Measurements from ENCODE around the gene GRHL3. TPM values are rescaled to one million over a fixed set of nuclear protein-coding genes. Genes with fewer than 3 reads are reported as not detected.

GRHL3 gene
- total RNA-seq, 2 experiments from 2014 or later: not detected

DNA sequence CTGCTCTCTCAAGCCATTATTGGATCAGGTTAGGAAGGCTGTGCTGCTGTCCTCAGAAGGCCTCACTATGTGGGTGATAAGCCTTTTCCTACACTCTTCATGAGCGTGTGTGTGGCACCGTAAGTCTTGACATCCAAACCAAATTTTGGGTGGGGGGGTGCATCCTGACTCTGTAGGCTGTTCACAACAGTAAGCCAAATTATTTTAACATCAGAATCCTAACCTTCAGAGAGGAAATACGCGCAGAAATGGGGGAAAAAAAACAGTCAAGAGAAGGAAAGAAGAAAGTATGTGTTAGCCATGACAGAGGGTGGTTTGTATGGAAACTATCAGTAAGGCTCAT lies 73.4 kb downstream of the GRHL3 start:
- no peaks in the 10 kb centered on the region for H3K9me3 Mint-ChIP-seq
- peaks cover 2% of the 10 kb centered on the region for H3K36me3 Mint-ChIP-seq (ENCODE audit: low read depth)
- CTCF ChIA-PET: interaction anchor here (1.0 to 8.0 kb wide), 45 partner anchors 8 to 438 kb away, joined by 3 to 376 read pairs (median 9); partner anchors contain the start of genes IFNLR1, NIPAL3, RCAN3 and STPG1
- ATAC-seq (peak; percentile 15), DNase-seq (no peak)
- intact Hi-C loops (cut with micrococcal nuclease): loop anchor here (2.0 to 5.0 kb wide), 2 partner anchors 70 to 194 kb away; no protein-coding TSS in a partner anchor
- TF ChIP-seq, protein P1, sequence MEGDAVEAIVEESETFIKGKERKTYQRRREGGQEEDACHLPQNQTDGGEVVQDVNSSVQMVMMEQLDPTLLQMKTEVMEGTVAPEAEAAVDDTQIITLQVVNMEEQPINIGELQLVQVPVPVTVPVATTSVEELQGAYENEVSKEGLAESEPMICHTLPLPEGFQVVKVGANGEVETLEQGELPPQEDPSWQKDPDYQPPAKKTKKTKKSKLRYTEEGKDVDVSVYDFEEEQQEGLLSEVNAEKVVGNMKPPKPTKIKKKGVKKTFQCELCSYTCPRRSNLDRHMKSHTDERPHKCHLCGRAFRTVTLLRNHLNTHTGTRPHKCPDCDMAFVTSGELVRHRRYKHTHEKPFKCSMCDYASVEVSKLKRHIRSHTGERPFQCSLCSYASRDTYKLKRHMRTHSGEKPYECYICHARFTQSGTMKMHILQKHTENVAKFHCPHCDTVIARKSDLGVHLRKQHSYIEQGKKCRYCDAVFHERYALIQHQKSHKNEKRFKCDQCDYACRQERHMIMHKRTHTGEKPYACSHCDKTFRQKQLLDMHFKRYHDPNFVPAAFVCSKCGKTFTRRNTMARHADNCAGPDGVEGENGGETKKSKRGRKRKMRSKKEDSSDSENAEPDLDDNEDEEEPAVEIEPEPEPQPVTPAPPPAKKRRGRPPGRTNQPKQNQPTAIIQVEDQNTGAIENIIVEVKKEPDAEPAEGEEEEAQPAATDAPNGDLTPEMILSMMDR (IDR thresholded peaks at IDR 0.05): no peak
- H3K4me3 Mint-ChIP-seq: peak overlapping the region; percentile 59
- POLR2A ChIA-PET: interaction anchor here (0.8 to 2.1 kb wide), 6 partner anchors 28 to 243 kb away, joined by 3 to 5 read pairs (median 4); no protein-coding TSS in a partner anchor
- peaks cover 41% of the 10 kb centered on the region for H3K4me1 Mint-ChIP-seq (ENCODE audit: low read depth)
- peak overlapping the region; percentile 95 for H3K27ac Mint-ChIP-seq
- H3K27me3 Mint-ChIP-seq: no peaks in the 10 kb centered on the region

DNA sequence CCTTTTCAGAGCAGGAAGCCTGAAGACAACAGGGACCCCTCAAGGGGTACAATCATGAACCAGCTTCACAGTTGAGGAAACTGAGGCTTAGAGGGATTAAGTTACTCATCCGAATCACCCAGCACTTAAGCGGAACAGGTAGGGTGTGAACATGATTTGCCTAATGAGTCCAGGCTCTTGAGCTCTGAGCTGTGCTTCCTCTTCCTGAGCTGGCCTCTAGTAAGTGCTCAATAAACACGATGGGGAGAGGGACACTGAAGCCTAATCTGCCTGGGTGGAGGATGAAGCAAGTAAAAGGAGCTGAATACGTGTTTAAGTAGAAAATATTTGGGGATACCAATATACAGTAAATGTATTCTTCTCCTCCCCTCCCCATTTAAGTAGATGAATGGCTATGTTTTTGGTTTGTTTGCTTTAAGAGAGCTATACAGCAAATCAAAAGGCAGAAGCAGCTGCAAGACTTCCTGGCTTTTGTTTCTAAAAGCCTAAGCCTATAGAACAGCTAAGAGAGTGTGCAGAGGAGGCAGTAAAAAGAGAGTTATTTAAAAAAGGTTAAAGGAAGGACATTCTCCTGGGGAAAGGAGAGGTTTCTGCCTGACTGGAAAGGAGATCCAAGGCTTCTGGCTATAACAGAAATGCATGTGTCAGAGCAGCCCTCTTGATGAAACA lies 74.0 kb downstream of the GRHL3 start:
- intact Hi-C loops (cut with micrococcal nuclease): loop anchor here (2.0 to 5.0 kb wide), 2 partner anchors 71 to 194 kb away; no protein-coding TSS in a partner anchor
- no peak for ATAC-seq
- DNase-seq: no peak
- CTCF ChIA-PET: interaction anchor here (0.8 to 8.0 kb wide), 39 partner anchors 9 to 438 kb away, joined by 3 to 376 read pairs (median 9); partner anchors contain the start of genes IFNLR1, NIPAL3, RCAN3 and STPG1
- no peaks in the 10 kb centered on the region for H3K9me3 Mint-ChIP-seq
- peak overlapping the region; percentile 95 for H3K27ac Mint-ChIP-seq
- H3K27me3 Mint-ChIP-seq: no peaks in the 10 kb centered on the region
- H3K36me3 Mint-ChIP-seq (ENCODE audit: low read depth): peaks cover 2% of the 10 kb centered on the region
- H3K4me1 Mint-ChIP-seq (ENCODE audit: low read depth): peaks cover 41% of the 10 kb centered on the region
- H3K4me3 Mint-ChIP-seq: no peak overlapping the region
- TF ChIP-seq, protein P1 (IDR thresholded peaks at IDR 0.05): no peak
- POLR2A ChIA-PET: interaction anchor here (0.7 to 1.6 kb wide), 10 partner anchors 10 to 201 kb away, joined by 3 to 5 read pairs (median 4); partner anchors contain the start of genes NIPAL3 and STPG1

DNA sequence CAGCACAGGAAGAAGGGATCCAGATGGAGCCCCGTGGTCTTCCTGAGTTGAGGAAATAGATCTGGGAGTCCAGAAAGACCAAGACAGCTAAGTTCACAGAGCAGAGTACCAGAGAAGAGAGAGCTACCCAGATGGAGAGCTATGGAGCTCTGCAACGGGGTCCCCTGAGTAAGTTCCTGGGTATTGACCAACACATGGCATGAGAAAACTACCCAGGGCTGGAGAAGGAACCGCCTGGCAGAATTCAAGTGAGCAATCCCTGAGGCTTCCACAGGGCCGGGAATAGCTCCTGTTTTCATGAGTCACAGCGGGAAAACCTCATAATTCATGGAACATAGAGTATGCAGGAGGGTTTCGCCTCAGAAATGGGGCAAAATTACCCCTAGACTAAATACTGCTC lies 74.7 kb downstream of the GRHL3 start:
- peak overlapping the region; percentile 95 for H3K27ac Mint-ChIP-seq
- H3K27me3 Mint-ChIP-seq: no peaks in the 10 kb centered on the region
- no peaks in the 10 kb centered on the region for H3K36me3 Mint-ChIP-seq (ENCODE audit: low read depth)
- H3K4me3 Mint-ChIP-seq: no peak overlapping the region
- TF ChIP-seq, protein P1 (IDR thresholded peaks at IDR 0.05): no peak
- intact Hi-C loops (cut with micrococcal nuclease): loop anchor here (2.0 to 5.0 kb wide), 2 partner anchors 72 to 195 kb away; no protein-coding TSS in a partner anchor
- H3K9me3 Mint-ChIP-seq: no peaks in the 10 kb centered on the region
- ChIA-PET CTCF (interaction anchor here (0.6 to 8.0 kb wide), 23 partner anchors 10 to 248 kb away, joined by 3 to 376 read pairs (median 15); partner anchors contain the start of genes IFNLR1, NIPAL3 and STPG1), POLR2A (interaction anchor here (0.7 to 1.2 kb wide), 6 partner anchors 19 to 196 kb away, joined by 3 to 6 read pairs (median 4); partner anchors contain the start of genes NIPAL3 and STPG1)
- ATAC-seq (no peak), DNase-seq (no peak)
- peaks cover 41% of the 10 kb centered on the region for H3K4me1 Mint-ChIP-seq (ENCODE audit: low read depth)

DNA sequence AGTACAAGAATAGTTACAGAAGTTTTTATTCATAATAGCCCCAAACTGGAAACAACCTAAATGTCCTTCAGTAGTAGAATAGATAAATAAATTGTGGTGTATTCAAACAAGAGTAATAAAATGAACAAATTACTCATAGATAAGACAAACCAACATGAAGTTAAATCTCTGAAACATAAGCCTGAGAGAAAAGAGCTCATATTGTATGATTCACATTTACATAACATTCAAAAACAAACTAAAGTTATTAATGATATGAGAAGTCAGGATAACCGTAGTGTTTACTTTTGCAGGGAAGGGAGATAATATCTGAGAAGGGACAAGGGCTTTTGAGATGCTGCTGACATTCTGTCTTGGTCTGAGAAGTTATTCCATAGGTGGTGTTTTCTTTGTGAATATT lies 80.9 kb downstream of the GRHL3 start:
- intact Hi-C loops (cut with micrococcal nuclease): no loop called here
- Mint-ChIP-seq H3K4me1 (ENCODE audit: low read depth) (peaks cover 10% of the 10 kb centered on the region), H3K27me3 (no peaks in the 10 kb centered on the region), H3K9me3 (no peaks in the 10 kb centered on the region), H3K27ac (no peak overlapping the region), H3K4me3 (no peak overlapping the region), H3K36me3 (ENCODE audit: low read depth) (peaks cover 3% of the 10 kb centered on the region)
- CTCF ChIA-PET: interaction anchor here (1.0 to 6.3 kb wide), 7 partner anchors 9 to 250 kb away, joined by 3 to 35 read pairs (median 4); partner anchors contain the start of gene NIPAL3
- ATAC-seq: no peak
- DNase-seq: no peak
- POLR2A ChIA-PET: no interaction called here
- TF ChIP-seq, protein P1 (IDR thresholded peaks at IDR 0.05): no peak

Data from activated CD8-positive, alpha-beta T cell treated with anti-CD3 and anti-CD28 coated beads for 36 hours (primary cell).